Measurements from ENCODE around the gene ASCL4. TPM values are rescaled to one million over a fixed set of nuclear protein-coding genes. Genes with fewer than 3 reads are reported as not detected.

The ASCL4 gene
- total RNA-seq, 4 donors from 2014 or later = not detected

- no peaks in the 10 kb centered on the region for H3K27me3 ChIP-seq
- TF ChIP-seq CTCF (IDR thresholded peaks at IDR 0.05) = no peak
- H3K4me1 ChIP-seq = no peaks in the 10 kb centered on the region
- no peak overlapping the region for H3K27ac ChIP-seq
- intact Hi-C loops (cut with DNase I; ENCODE audit: low total_unique reads) = no loop called here
- DNase-seq = no peak
- H3K36me3 ChIP-seq = no peaks in the 10 kb centered on the region
- H3K9me3 ChIP-seq = no peaks in the 10 kb centered on the region
- H3K4me3 ChIP-seq = no peak overlapping the region
Observed at GRCh38 chr12:107807471-107808150, 33.1 kb downstream of the ASCL4 start.

GRCh38 chr12:107817250-107817649 is 42.7 kb downstream of the ASCL4 start:
- Histone ChIP-seq H3K36me3 (no peaks in the 10 kb centered on the region), H3K4me1 (no peaks in the 10 kb centered on the region), H3K9me3 (no peaks in the 10 kb centered on the region), H3K4me3 (no peak overlapping the region), H3K27ac (no peak overlapping the region), H3K27me3 (no peaks in the 10 kb centered on the region)
- intact Hi-C loops (cut with DNase I; ENCODE audit: low total_unique reads) = no loop called here
- TF ChIP-seq POLR2A (IDR thresholded peaks at IDR 0.05) = no peak
- TF ChIP-seq CTCF (IDR thresholded peaks at IDR 0.05) = no peak
- DNase-seq = no peak

- no peaks in the 10 kb centered on the region for H3K4me1 ChIP-seq
- TF ChIP-seq CTCF (IDR thresholded peaks at IDR 0.05) = no peak
- no peak for TF ChIP-seq POLR2A (IDR thresholded peaks at IDR 0.05)
- H3K4me3 ChIP-seq = no peak overlapping the region
- H3K36me3 ChIP-seq = no peaks in the 10 kb centered on the region
- H3K27me3 ChIP-seq = no peaks in the 10 kb centered on the region
- DNase-seq = no peak
- intact Hi-C loops (cut with DNase I; ENCODE audit: low total_unique reads) = no loop called here
- no peak overlapping the region for H3K27ac ChIP-seq
- H3K9me3 ChIP-seq = no peaks in the 10 kb centered on the region
Observed at GRCh38 chr12:107818984-107819383, 44.5 kb downstream of the ASCL4 start.

- H3K4me3 ChIP-seq = no peak overlapping the region
- intact Hi-C loops (cut with DNase I; ENCODE audit: low total_unique reads) = no loop called here
- no peaks in the 10 kb centered on the region for H3K9me3 ChIP-seq
- no peak overlapping the region for H3K27ac ChIP-seq
- TF ChIP-seq CTCF (IDR thresholded peaks at IDR 0.05) (no peak), POLR2A (IDR thresholded peaks at IDR 0.05) (no peak)
- DNase-seq = no peak
- H3K4me1 ChIP-seq = no peaks in the 10 kb centered on the region
- H3K36me3 ChIP-seq = no peaks in the 10 kb centered on the region
- H3K27me3 ChIP-seq = no peaks in the 10 kb centered on the region
Observed at GRCh38 chr12:107822356-107822755, 47.9 kb downstream of the ASCL4 start.

Other genes starting within 250 kb of the ASCL4 start
- 10 to 100 TPM; 28.6 to 80.9 (median 63.5) TPM for gene PWP1, start 88.9 kb upstream of the ASCL4 start, total RNA-seq
- 10 to 100 TPM in 3 of 4 donors, 1 to 10 TPM in 1; 5.6 to 31.9 (median 18.3) TPM for gene PRDM4, start 13.6 kb upstream of the ASCL4 start, total RNA-seq

All from uterus (tissue), 4 donors.